ENCODE data around the gene CHST9.
"Not testable (repeated sequence)": the region's sequence is repeated elsewhere in the genome, so short reads cannot be mapped to it uniquely, and the experiment has no call there.

Gene CHST9

GRCh38 chr18:27165412-27165811, 19.7 kb downstream of the CHST9 start:
- no peak for DNase-seq

DNA sequence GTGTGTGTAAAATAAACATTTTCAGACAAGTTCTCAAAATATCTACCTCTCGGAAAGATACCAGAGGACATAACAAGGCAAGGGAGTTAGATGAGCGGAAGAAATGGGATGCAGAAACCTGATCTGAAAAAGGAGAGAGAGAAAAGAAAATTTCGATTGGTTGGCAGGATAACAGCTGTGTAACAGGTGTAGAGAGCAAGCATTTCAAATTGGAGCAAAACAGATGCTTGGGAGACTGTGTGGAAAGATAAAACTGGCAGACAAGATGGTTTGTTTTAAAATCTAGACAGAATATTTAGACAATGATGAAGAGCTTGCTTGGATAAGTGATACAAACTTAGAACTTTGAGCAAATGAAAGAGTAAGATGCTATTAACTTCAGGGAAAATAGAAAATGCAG, 20.2 kb downstream of the CHST9 start:
- DNase-seq, result no peak

DNA sequence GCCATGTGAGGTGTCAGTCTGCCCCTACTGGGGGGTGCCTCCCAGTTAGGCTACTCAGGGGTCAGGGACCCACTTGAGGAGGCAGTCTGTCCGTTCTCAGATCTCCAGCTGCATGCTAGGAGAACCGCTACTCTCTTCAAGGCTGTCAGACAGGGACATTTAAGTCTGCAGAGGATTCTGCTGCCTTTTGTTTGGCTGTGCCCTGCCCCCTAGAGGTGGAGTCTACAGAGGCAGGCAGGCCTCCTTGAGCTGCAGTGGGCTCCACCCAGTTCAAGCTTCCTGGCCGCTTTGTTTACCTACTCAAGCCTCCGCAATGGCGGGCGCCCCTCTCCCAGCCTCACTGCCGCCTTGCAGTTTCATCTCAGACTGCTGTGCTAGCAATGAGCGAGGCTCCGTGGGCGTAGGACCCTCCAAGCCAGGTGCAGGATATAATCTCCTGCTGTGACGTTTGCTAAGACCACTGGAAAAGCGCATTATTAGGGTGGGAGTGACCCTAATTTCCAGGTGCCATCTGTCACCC, 21.9 kb downstream of the CHST9 start:
- DNase-seq, result not testable (repeated sequence)

- not testable (repeated sequence) for DNase-seq
These were observed 35.9 kb downstream of the CHST9 start for GRCh38 chr18:27149240-27149639.

DNA sequence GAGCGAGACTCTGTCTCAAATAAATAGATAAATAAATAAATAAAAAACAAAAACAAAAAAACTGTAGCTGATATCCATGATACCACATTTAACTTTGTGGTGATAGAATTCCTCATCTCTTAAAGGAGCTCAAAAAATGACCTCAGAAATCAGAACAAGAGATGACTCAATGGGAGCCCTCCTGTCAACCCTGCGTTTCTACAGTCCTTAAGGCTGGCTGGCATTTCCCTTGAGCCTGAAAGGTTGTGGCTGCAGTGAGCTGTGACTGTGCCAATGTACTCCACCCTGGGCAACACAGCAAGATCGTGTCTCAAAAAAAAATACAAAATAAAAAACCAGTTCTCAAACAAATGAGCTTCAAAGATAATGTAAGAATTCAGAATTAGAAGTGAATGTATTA, 40.4 kb downstream of the CHST9 start:
- DNase-seq, result no peak

GRCh38 chr18:27143580-27144287, 41.4 kb downstream of the CHST9 start:
- no peak for DNase-seq

GRCh38 chr18:27142891-27143290, 42.2 kb downstream of the CHST9 start:
- DNase-seq, result no peak

DNA sequence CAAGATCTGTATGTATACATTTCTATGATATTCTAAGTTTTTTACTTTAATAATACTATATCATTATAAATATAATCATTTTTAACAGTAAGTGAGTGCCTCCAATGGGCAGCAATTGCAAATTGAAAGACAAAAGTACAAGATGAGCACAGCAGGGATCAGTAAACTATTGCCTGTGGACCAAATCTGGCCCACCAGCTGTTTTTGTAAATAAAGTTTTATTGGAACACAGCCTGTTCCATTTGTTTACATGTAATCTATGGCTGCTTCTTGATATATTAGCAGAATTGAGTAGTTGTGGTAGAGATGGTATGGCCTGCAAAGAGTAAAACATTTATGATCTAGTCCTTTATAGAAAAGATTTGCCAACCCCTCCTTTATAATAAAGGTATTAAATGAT, 43.2 kb downstream of the CHST9 start:
- DNase-seq, result no peak

DNA sequence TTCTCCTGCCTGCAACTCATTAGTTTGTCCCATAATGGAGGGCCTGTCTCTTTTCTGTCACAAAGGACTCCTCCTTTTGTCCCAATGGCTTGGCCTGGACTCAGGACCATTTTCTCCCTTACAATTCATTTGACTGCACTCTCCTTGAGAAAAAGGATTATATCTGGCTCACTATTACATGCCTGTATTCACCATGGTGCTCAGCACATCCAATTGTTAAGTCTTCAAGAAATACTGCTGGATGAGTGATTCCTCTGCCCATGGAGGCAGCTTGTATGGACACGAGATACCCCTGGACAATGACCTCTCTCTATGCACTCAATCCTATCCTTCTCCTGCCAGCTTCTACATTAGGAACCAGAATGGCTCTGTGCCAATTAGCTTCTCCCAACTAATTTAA, 47.0 kb downstream of the CHST9 start:
- DNase-seq, result no peak

DNA sequence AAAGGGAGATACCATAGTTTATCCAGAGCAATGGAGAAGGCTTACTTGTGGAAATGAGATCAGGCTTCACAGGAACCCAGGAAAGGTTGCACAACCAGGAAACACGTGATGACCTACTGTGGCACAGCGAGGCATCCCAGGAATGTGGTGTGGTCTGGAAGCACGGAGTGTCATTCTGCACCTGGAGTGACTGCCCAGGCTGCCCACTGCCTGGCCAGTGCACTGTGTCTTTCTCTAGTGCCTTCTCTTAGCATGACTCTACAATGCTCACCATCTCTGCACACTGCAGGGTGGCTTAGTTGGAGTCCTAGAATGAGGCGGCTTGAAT, 48.9 kb downstream of the CHST9 start:
- no peak for DNase-seq

- no peak for DNase-seq
These were observed 49.5 kb downstream of the CHST9 start for GRCh38 chr18:27135504-27136207.

- no peak for DNase-seq
These were observed 55.0 kb downstream of the CHST9 start for GRCh38 chr18:27130065-27130630.

DNA sequence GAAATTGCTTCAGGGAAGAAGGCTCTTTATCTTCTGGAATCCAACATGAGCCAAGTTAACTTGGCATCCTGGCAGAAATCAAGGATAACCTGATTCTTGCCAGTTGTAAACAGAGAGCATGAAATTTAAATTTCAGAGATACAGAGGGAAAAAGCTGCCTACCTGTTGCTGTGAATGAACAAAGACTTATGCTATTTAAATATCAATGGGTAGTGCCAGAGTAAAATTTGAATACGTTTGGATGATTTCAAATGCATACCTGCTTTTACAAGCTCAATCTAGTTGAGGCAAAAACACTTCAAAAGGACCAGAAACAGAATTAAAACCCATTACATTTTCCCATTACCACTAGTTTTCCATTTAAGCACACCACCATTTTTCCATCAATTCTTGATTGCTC, 60.9 kb downstream of the CHST9 start:
- DNase-seq, result no peak

DNA sequence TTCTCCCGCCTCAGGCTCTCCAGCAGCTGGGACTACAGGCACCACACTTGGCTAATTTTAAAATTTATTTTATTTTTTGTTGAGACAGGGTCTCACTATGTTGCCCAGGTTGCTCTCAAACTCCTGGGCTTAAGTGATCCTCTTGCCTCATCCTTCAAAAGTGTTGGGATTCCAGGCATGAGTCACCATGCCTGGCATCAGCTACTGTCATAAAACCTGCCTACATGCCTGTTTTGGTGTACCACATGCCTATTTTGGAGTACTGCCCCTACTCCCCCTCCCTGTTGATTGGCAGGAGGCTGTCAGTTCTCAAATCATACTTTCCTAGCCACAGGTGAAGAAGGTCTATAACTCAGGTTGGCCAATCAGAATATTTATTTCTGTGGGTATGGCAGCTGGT, 64.0 kb downstream of the CHST9 start:
- DNase-seq, result no peak

GRCh38 chr18:27120246-27120645, 64.9 kb downstream of the CHST9 start:
- no peak for DNase-seq

GRCh38 chr18:27118973-27119372, 66.1 kb downstream of the CHST9 start:
- no peak for DNase-seq

- DNase-seq, result no peak
These were observed 70.3 kb downstream of the CHST9 start for GRCh38 chr18:27114842-27115241.

DNA sequence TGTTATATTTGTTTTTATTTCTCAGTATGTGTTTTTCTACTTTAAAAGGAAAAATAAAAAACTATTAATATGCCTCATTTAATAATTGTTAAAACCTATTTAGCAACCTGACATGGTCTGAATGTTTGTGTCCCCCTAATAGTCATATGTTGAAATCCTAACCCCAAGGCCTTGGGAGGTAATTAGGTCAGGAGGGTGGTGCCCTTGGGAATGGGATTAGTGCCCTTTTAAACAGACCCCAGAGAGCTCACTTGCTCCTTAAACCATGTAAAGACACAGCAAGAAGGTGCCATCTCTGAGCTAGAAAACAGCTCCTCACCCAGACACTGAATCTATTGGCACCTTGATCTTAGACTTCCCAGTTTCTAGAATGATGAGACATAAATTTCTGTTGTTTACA, 71.8 kb downstream of the CHST9 start:
- DNase-seq, result no peak

DNA sequence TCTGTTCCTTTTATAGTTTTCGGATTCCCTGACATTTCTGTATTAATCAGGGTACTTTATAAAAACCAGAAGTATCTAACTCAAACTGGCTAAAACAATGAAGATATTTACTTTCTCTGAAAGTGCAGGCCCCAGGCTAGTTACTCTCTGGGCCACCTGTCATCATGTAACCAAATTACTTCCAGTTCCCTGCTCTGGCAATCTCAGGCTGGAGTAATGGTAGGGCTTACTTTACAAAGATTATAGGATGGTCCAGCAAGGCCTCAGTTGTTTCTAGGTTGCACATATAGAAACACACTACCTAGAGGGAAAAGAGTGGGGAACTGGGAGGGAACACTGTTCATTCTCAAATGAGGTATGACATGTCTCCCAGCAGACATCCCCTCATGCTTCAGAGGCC, 74.8 kb downstream of the CHST9 start:
- DNase-seq, result no peak

- no peak for DNase-seq
These were observed 75.7 kb downstream of the CHST9 start for GRCh38 chr18:27109451-27109850.

- no peak for DNase-seq
These were observed 76.3 kb downstream of the CHST9 start for GRCh38 chr18:27108842-27109241.

GRCh38 chr18:27104743-27105142, 80.4 kb downstream of the CHST9 start:
- no peak for DNase-seq

- no peak for DNase-seq
These were observed 90.5 kb downstream of the CHST9 start for GRCh38 chr18:27094621-27095020.

DNA sequence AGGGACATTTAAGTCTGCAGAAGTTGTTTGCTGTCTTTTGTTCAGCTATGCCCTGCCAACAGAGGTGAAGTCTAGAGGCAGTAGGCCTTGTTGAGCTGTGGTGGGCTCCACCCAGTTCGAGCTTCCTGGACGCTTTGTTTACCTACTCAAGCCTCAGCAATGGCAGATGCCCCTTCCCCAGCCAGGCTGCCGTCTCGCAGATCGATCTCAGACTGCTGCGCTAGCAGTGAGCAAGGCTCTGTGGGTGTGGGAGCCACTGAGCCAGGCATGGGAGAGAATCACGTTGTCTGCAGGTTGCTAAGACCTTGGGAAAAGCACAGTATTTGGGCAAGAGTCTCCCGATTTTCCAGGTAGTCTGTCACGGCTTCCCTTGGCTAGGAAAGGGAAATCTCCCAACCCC, 91.8 kb downstream of the CHST9 start:
- DNase-seq, result not testable (repeated sequence)
